ENCODE results near the gene ENDOG. TPM values are rescaled to one million over a fixed set of nuclear protein-coding genes. Genes with fewer than 3 reads are reported as not detected.
"Not testable (repeated sequence)": the region's sequence is repeated elsewhere in the genome, so short reads cannot be mapped to it uniquely, and the experiment has no call there.

ENDOG gene
- total and polyA plus RNA-seq, 4 experiments from 2014 or later: 18.5 to 25.9 (median 20.5) TPM

GRCh38 chr9:128773049-128773448 lies 45.3 kb upstream of the ENDOG start:
- POLR2A ChIA-PET (ENCODE audit: partially characterized antibody): interaction anchor here (1.5 to 4.1 kb wide), 5 partner anchors 9 to 402 kb away, joined by 5 to 63 read pairs (median 7); partner anchors contain the start of genes ENDOG, TBC1D13, URM1 and ZDHHC12
- CTCF ChIA-PET (ENCODE audit: partially characterized antibody): interaction anchor here (0.5 to 1.7 kb wide), 5 partner anchors 15 to 102 kb away, joined by 3 to 5 read pairs (median 4); no protein-coding TSS in a partner anchor
- Mint-ChIP-seq H3K9me3 (peaks cover 0 to 2% (median 0%) of the 10 kb centered on the region in 8 donors), H3K27ac (peak overlapping the region in 6 of 7 donors; percentile 17 to 95 (median 77)), H3K4me1 (peaks cover 13 to 33% (median 20%) of the 10 kb centered on the region in 4 donors), H3K4me3 (peak overlapping the region in 5 of 8 donors; percentile 48 to 99 (median 54)), H3K27me3 (no peaks in the 10 kb centered on the region), H3K36me3 (peaks cover 0 to 12% of the 10 kb centered on the region in 2 donors)
- no peak for DNase-seq
- Histone ChIP-seq H3K9me3 (ENCODE audit: control insufficient read depth in 1 of 2, low read length in 2 of 2) (peaks cover 0 to 3% of the 10 kb centered on the region in 2 donors), H3K4me1 (ENCODE audit: insufficient read depth, low read length) (peaks cover 32% of the 10 kb centered on the region), H3K4me3 (ENCODE audit: low read length in 2 of 2) (no peak overlapping the region), H3K36me3 (ENCODE audit: insufficient read depth, low read length) (no peaks in the 10 kb centered on the region), H3K27ac (ENCODE audit: low read depth, low read length) (no peak overlapping the region), H3K27me3 (ENCODE audit: insufficient read depth, low read length) (no peaks in the 10 kb centered on the region)
- intact Hi-C loops (cut with micrococcal nuclease): loop anchor here (5.0 to 10.0 kb wide), 2 partner anchors 316 to 398 kb away; partner anchors contain the start of genes ODF2 and URM1

- DNase-seq: no peak
- Mint-ChIP-seq H3K27ac (peak overlapping the region in 1 of 7 donors; percentile 48), H3K4me3 (no peak overlapping the region), H3K36me3 (peaks cover 0 to 11% of the 10 kb centered on the region in 2 donors), H3K4me1 (peaks cover 10 to 16% (median 13%) of the 10 kb centered on the region in 4 donors), H3K9me3 (peaks cover 0 to 2% (median 0%) of the 10 kb centered on the region in 8 donors), H3K27me3 (no peaks in the 10 kb centered on the region)
- POLR2A ChIA-PET (ENCODE audit: partially characterized antibody): interaction anchor here (0.8 to 1.6 kb wide), 2 partner anchors 11 to 222 kb away, joined by 3 to 4 read pairs; no protein-coding TSS in a partner anchor
- CTCF ChIA-PET (ENCODE audit: partially characterized antibody): no interaction called here
- Histone ChIP-seq H3K4me3 (ENCODE audit: low read length in 2 of 2) (no peak overlapping the region), H3K36me3 (ENCODE audit: insufficient read depth, low read length) (no peaks in the 10 kb centered on the region), H3K9me3 (ENCODE audit: control insufficient read depth in 1 of 2, low read length in 2 of 2) (peaks cover 0 to 3% of the 10 kb centered on the region in 2 donors), H3K27me3 (ENCODE audit: insufficient read depth, low read length) (no peaks in the 10 kb centered on the region), H3K27ac (ENCODE audit: low read depth, low read length) (no peak overlapping the region), H3K4me1 (ENCODE audit: insufficient read depth, low read length) (peaks cover 18% of the 10 kb centered on the region)
- intact Hi-C loops (cut with micrococcal nuclease): loop anchor here (5.0 to 10.0 kb wide), 2 partner anchors 318 to 400 kb away; partner anchors contain the start of genes ODF2 and URM1
Observed at GRCh38 chr9:128774804-128775203, 43.5 kb upstream of the ENDOG start.

- H3K27ac ChIP-seq (ENCODE audit: low read depth, low read length); H3K36me3 ChIP-seq (ENCODE audit: insufficient read depth, low read length); POLR2A ChIA-PET (ENCODE audit: partially characterized antibody); H3K27me3 ChIP-seq (ENCODE audit: insufficient read depth, low read length); H3K9me3 Mint-ChIP-seq; H3K36me3 Mint-ChIP-seq; DNase-seq; H3K27me3 Mint-ChIP-seq; H3K4me1 ChIP-seq (ENCODE audit: insufficient read depth, low read length); H3K4me1 Mint-ChIP-seq; H3K4me3 Mint-ChIP-seq; H3K27ac Mint-ChIP-seq; H3K9me3 ChIP-seq (ENCODE audit: control insufficient read depth in 1 of 2, low read length in 2 of 2); H3K4me3 ChIP-seq (ENCODE audit: low read length in 2 of 2); CTCF ChIA-PET (ENCODE audit: partially characterized antibody); intact Hi-C loops (cut with micrococcal nuclease): not testable (repeated sequence)
Observed at GRCh38 chr9:128780093-128780492, 38.2 kb upstream of the ENDOG start.

GRCh38 chr9:128781187-128782070 lies 36.9 kb upstream of the ENDOG start:
- Histone ChIP-seq H3K4me3 (ENCODE audit: low read length in 2 of 2) (no peak overlapping the region), H3K4me1 (ENCODE audit: insufficient read depth, low read length) (peaks cover 3% of the 10 kb centered on the region), H3K9me3 (ENCODE audit: control insufficient read depth in 1 of 2, low read length in 2 of 2) (no peaks in the 10 kb centered on the region), H3K36me3 (ENCODE audit: insufficient read depth, low read length) (no peaks in the 10 kb centered on the region), H3K27me3 (ENCODE audit: insufficient read depth, low read length) (no peaks in the 10 kb centered on the region), H3K27ac (ENCODE audit: low read depth, low read length) (no peak overlapping the region)
- Mint-ChIP-seq H3K36me3 (no peaks in the 10 kb centered on the region), H3K4me3 (no peak overlapping the region), H3K27ac (peak overlapping the region in 2 of 7 donors; percentile 36 to 62), H3K9me3 (peaks cover 0 to 3% (median 0%) of the 10 kb centered on the region in 8 donors), H3K27me3 (no peaks in the 10 kb centered on the region), H3K4me1 (peaks cover 0 to 2% (median 0%) of the 10 kb centered on the region in 4 donors)
- ChIA-PET POLR2A (ENCODE audit: partially characterized antibody) (interaction anchor here (1.2 to 1.8 kb wide), 2 partner anchors 9 to 10 kb away, joined by 5 to 6 read pairs; partner anchors contain the start of gene ZER1), CTCF (ENCODE audit: partially characterized antibody) (interaction anchor here (1.0 to 1.1 kb wide), 2 partner anchors 10 to 57 kb away, joined by 3 to 4 read pairs; no protein-coding TSS in a partner anchor)
- intact Hi-C loops (cut with micrococcal nuclease): no loop called here
- DNase-seq: no peak

- ChIA-PET CTCF (ENCODE audit: partially characterized antibody) (interaction anchor here (1.0 to 1.1 kb wide), 2 partner anchors 12 to 58 kb away, joined by 3 to 4 read pairs; no protein-coding TSS in a partner anchor), POLR2A (ENCODE audit: partially characterized antibody) (interaction anchor here (0.9 to 1.8 kb wide), 3 partner anchors 10 to 36 kb away, joined by 3 to 6 read pairs (median 5); partner anchors contain the start of genes ENDOG and ZER1)
- Histone ChIP-seq H3K27ac (ENCODE audit: low read depth, low read length) (no peak overlapping the region), H3K4me1 (ENCODE audit: insufficient read depth, low read length) (peaks cover 8% of the 10 kb centered on the region), H3K36me3 (ENCODE audit: insufficient read depth, low read length) (no peaks in the 10 kb centered on the region), H3K27me3 (ENCODE audit: insufficient read depth, low read length) (no peaks in the 10 kb centered on the region), H3K4me3 (ENCODE audit: low read length in 2 of 2) (no peak overlapping the region), H3K9me3 (ENCODE audit: control insufficient read depth in 1 of 2, low read length in 2 of 2) (no peaks in the 10 kb centered on the region)
- Mint-ChIP-seq H3K36me3 (peaks cover 0 to 5% of the 10 kb centered on the region in 2 donors), H3K27ac (no peak overlapping the region), H3K4me3 (no peak overlapping the region), H3K27me3 (no peaks in the 10 kb centered on the region), H3K9me3 (peaks cover 0 to 4% (median 0%) of the 10 kb centered on the region in 8 donors), H3K4me1 (peaks cover under 1 to 11% (median 7%) of the 10 kb centered on the region in 4 donors)
- intact Hi-C loops (cut with micrococcal nuclease): no loop called here
- no peak for DNase-seq
Observed at GRCh38 chr9:128782669-128783068, 35.6 kb upstream of the ENDOG start.

- no peak for DNase-seq
- no peaks in the 10 kb centered on the region for H3K36me3 ChIP-seq (ENCODE audit: insufficient read depth, low read length)
- H3K27me3 ChIP-seq (ENCODE audit: insufficient read depth, low read length): no peaks in the 10 kb centered on the region
- H3K9me3 ChIP-seq (ENCODE audit: control insufficient read depth in 1 of 2, low read length in 2 of 2): no peaks in the 10 kb centered on the region
- CTCF ChIA-PET (ENCODE audit: partially characterized antibody): interaction anchor here (1.4 kb wide), 1 partner anchor 33 kb away, joined by 4 read pairs; the partner anchor contains the start of gene ENDOG
- no peak overlapping the region for H3K4me3 ChIP-seq (ENCODE audit: low read length in 2 of 2)
- Mint-ChIP-seq H3K9me3 (peaks cover 0 to 4% (median 0%) of the 10 kb centered on the region in 8 donors), H3K36me3 (peaks cover 0 to 18% of the 10 kb centered on the region in 2 donors), H3K27ac (peak overlapping the region in 6 of 7 donors; percentile 14 to 82 (median 63)), H3K4me1 (peaks cover 11 to 28% (median 16%) of the 10 kb centered on the region in 4 donors), H3K27me3 (no peaks in the 10 kb centered on the region), H3K4me3 (peak overlapping the region in 6 of 8 donors; percentile 32 to 63 (median 42))
- no peak overlapping the region for H3K27ac ChIP-seq (ENCODE audit: low read depth, low read length)
- POLR2A ChIA-PET (ENCODE audit: partially characterized antibody): interaction anchor here (0.6 to 6.8 kb wide), 6 partner anchors 10 to 1214 kb away, joined by 3 to 63 read pairs (median 4); partner anchors contain the start of genes ENDOG, ZDHHC12 and ZER1
- intact Hi-C loops (cut with micrococcal nuclease): loop anchor here (5.0 kb wide), 1 partner anchor 42 kb away; the partner anchor contains the start of gene SPOUT1
- H3K4me1 ChIP-seq (ENCODE audit: insufficient read depth, low read length): peaks cover 19% of the 10 kb centered on the region
Observed at GRCh38 chr9:128785427-128785826, 32.9 kb upstream of the ENDOG start.

Measured in CD4-positive, alpha-beta memory T cell (primary cell).